SK-N-SH (cell line): ENCODE measurements around the gene SLC18A2. TPM values are rescaled to one million over a fixed set of nuclear protein-coding genes. Genes with fewer than 3 reads are reported as not detected.
A peak's percentile ranks its signal among the peaks of the same experiment; 100 is the strongest.

Experiments
- CTCF ChIA-PET: fragments of 300-600, 350-600 bp; formaldehyde crosslinking; extraction: SDS; loops from one replicate; lab custom pipeline; 2021; lab: Yijun Ruan, JAX
- POLR2A ChIA-PET: fragments of 350-600 bp; sonication (Branson Sonifier 250); formaldehyde crosslinking; extraction: SDS; loops from one replicate; lab custom pipeline; 2020; ENCODE audit warnings: antibody characterized with exemption, inconsistent platforms; lab: Yijun Ruan, JAX
- DNase-seq: peaks from one replicate; pipeline ENCODE4 v3.0.0; 2012
- H2AFZ ChIP-seq: fragments of 200-600 bp; sonication (generic); 2 replicates; pipeline ENCODE4 v1.8.1; 2016; ENCODE audit warnings: antibody characterized with exemption, mild to moderate bottlenecking, low read depth
- H3F3A ChIP-seq: fragments of 200-600 bp; sonication (generic); replicated peaks from 2 replicates; pipeline ENCODE3; 2016; ENCODE audit warnings: antibody characterized with exemption, mild to moderate bottlenecking; ENCODE audit not compliant: insufficient read depth
- H3K27ac ChIP-seq, 2 experiments: fragments of 200-500 bp in 1 of 2; fragments of 200-600 bp in 1 of 2; sonication (Bioruptor generic) in 1 of 2; sonication (generic), shearing (Covaris generic) in 1 of 2; 2 replicates each; pipeline versions ENCODE4 v1.5.1 to v1.6.1; 2014 to 2016; ENCODE audit warnings: low read depth in 2 of 2, inconsistent platforms in 1 of 2, low read length in 1 of 2, mild to moderate bottlenecking in 1 of 2, mixed read lengths in 1 of 2
- H3K27me3 ChIP-seq: fragments of 200-600 bp; sonication (generic), shearing (Covaris generic); 2 replicates; pipeline ENCODE4 v1.6.1; 2016; ENCODE audit warnings: mixed run types; ENCODE audit not compliant: insufficient read depth
- H3K36me3 ChIP-seq, 2 experiments: fragments of 200-500 bp in 1 of 2; fragments of 200-600 bp in 1 of 2; sonication (Bioruptor generic) in 1 of 2; sonication (generic) in 1 of 2; replicated peaks in 1 of 2; 2 replicates each; pipeline versions ENCODE3 to v1.5.1; 2014 to 2016; ENCODE audit warnings: low read length in 1 of 2, mild to moderate bottlenecking in 1 of 2; ENCODE audit not compliant: insufficient read depth in 2 of 2, control insufficient read depth in 1 of 2
- H3K4me1 ChIP-seq, 2 experiments: fragments of 200-500 bp in 1 of 2; fragments of 200-600 bp in 1 of 2; sonication (Bioruptor generic) in 1 of 2; sonication (generic), shearing (Covaris generic) in 1 of 2; 2 replicates each; pipeline versions ENCODE4 v1.5.1 to v1.6.1; 2014 to 2016; ENCODE audit warnings: low read depth in 1 of 2, low read length in 1 of 2, mixed run types in 1 of 2; ENCODE audit not compliant: insufficient read depth in 2 of 2, control insufficient read depth in 1 of 2
- H3K4me2 ChIP-seq: fragments of 200-600 bp; sonication (generic), shearing (Covaris generic); 2 replicates; pipeline ENCODE4 v1.6.1; 2017; ENCODE audit warnings: mixed run types
- H3K4me3 ChIP-seq, 2 experiments: fragments of 200-500 bp in 1 of 2; fragments of 200-600 bp in 1 of 2; sonication (Bioruptor generic) in 1 of 2; sonication (generic), shearing (Covaris generic) in 1 of 2; 2 replicates each; pipeline versions ENCODE4 v1.5.1 to v1.8.1; 2014 to 2016; ENCODE audit warnings: low read depth in 2 of 2, inconsistent platforms in 1 of 2, low read length in 1 of 2, mild to moderate bottlenecking in 1 of 2, mixed read lengths in 1 of 2, moderate library complexity in 1 of 2
- H3K79me2 ChIP-seq: fragments of 200-600 bp; sonication (generic); 2 replicates; pipeline ENCODE4 v1.8.1; 2017; ENCODE audit warnings: mild to moderate bottlenecking; ENCODE audit not compliant: insufficient read depth
- H3K9ac ChIP-seq: fragments of 200-600 bp; sonication (generic); 2 replicates; pipeline ENCODE4 v1.6.1; 2017; ENCODE audit warnings: mixed run types
- H3K9me2 ChIP-seq: fragments of 200-600 bp; sonication (generic); 2 replicates; pipeline ENCODE4 v1.6.1; 2017; ENCODE audit warnings: mixed run types
- H3K9me3 ChIP-seq: fragments of 200-600 bp; sonication (generic); 2 replicates; pipeline ENCODE4 v1.6.1; 2017; ENCODE audit warnings: mixed run types, mild to moderate bottlenecking, moderate library complexity
- H4K20me1 ChIP-seq: fragments of 200-600 bp; sonication (generic); 2 replicates; pipeline ENCODE4 v1.6.1; 2017; ENCODE audit warnings: mild to moderate bottlenecking, mixed run types; ENCODE audit not compliant: insufficient read depth
- CHD2 ChIP-seq: fragments of 150-350 bp; IDR thresholded peaks from 2 replicates; pipeline ENCODE4 v1.6.1; 2018; ENCODE audit warnings: low read length; ENCODE audit not compliant: partially characterized antibody
- CTCF ChIP-seq: fragments of 200-600 bp; sonication (generic); IDR thresholded peaks from 2 replicates; pipeline ENCODE4 v1.6.1; 2017; ENCODE audit warnings: antibody characterized with exemption, mild to moderate bottlenecking, moderate library complexity
- GATA2 ChIP-seq: sonication (generic); formaldehyde crosslinking; IDR thresholded peaks from 2 replicates; pipeline ENCODE4 v1.5.0; 2020; ENCODE audit warnings: mild to moderate bottlenecking, missing genetic modification reagents
- JUND ChIP-seq: IDR thresholded peaks from 2 replicates; pipeline ENCODE4 v1.4.0; 2012
- MEF2A ChIP-seq: IDR thresholded peaks from 2 replicates; pipeline ENCODE4 v1.4.0; 2012; ENCODE audit warnings: low read depth, borderline replicate concordance
- NRF1 ChIP-seq: IDR thresholded peaks from 2 replicates; pipeline ENCODE4 v1.6.1; 2012; ENCODE audit warnings: low read depth, mild to moderate bottlenecking, low read length
- RAD21 ChIP-seq: IDR thresholded peaks from 2 replicates; pipeline ENCODE4 v1.6.1; 2012; ENCODE audit warnings: mild to moderate bottlenecking, low read length
- SMC3 ChIP-seq: IDR thresholded peaks from 2 replicates; pipeline ENCODE4 v1.6.1; 2012; ENCODE audit warnings: low read depth, low read length, improper control_type of control experiment
- USF1 ChIP-seq: IDR thresholded peaks from 2 replicates; pipeline ENCODE4 v1.4.0; 2012; ENCODE audit warnings: low read depth, borderline replicate concordance
- USF2 ChIP-seq: fragments of 150-350 bp; IDR thresholded peaks from 2 replicates; pipeline ENCODE4 v1.6.1; 2017; ENCODE audit warnings: antibody characterized with exemption, low read length, low read depth, borderline replicate concordance
- WGBS: methylation state at CpG from one replicate; pipeline ENCODE4 v1.1.6; 2017; ENCODE audit warnings: low lambda C conversion rate; 5-methylcytosine and 5-hydroxymethylcytosine counted together
- polyA plus RNA-seq, 3 experiments: library from polyadenylated mRNA; depleted of rRNA; stranded (reverse); fragments of >200 nt; gene quantifications; 2 replicates each; pipeline ENCODE4 v1.2.3, GENCODE V29; 2012

The SLC18A2 gene
- polyA plus RNA-seq, 1 of the 3 experiments (the other 2 are of a cell fraction) = not detected

DNA sequence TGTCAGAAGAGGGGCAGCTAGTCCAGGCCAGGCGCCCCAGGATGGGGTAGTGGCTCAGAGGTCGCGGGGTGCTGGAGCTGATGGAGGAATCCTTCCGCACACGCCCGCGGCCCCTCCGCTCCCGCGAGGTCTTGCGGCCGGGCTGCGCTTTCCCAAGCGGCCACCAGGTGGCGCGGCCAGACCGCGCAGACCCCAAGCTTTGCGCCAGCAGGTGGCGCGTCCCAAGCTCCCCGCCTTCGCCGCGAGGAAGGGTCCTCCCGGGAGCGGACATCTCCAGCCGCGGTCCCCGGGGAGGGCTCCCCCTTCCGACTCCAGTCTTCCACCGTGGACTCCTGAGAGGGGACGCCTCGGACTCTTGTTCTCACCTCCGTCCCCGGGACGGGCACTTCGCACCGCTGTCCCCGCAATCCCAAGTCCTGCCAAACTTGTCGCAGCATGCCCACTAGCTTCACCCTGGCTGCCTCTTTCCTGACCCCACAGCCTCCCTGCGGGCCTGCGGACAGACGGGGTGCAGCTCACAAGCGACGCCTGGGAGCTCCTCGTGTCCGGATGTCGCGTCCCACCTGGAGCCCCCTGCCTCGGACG, 24.2 kb upstream of the SLC18A2 start (continued):
- no peak for TF ChIP-seq USF2
- no peak for TF ChIP-seq NRF1
- peak; percentile 90 for TF ChIP-seq RAD21
- no peak for TF ChIP-seq MEF2A
- TF ChIP-seq USF1 = no peak

DNA sequence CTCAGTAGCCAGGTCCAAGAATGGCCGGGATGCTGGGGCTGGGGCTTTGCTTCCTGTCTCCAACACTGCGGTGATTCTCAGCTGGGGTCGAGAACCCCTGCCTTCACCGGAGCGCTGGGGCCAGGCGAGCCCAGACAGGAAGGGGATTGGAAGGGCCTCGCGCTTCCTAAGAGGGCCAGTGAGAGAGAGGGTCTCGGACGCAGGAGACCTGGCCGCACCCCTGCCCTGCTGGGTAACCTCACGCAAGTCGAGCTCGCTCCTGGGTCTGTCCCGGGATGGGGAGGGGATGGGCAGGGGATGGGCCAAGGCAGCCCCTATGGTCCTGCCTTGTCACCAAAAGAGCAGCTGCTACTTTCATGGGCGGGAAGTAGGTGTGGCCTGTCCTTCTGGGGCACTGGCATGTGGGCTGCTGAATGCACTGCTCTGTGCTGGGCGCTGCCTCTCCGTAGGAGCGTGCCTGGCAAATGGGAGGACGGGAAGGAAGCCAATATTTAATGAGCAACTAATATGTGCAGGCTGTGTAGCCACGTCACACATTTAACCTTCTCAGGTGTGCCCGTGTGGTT, 23.6 kb upstream of the SLC18A2 start:
- ChIA-PET POLR2A (interaction anchor here (1.0 kb wide), 1 partner anchor 103 kb away, joined by 4 read pairs; no protein-coding TSS in a partner anchor), CTCF (interaction anchor here (0.7 to 14.2 kb wide), 87 partner anchors 9 to 605 kb away, joined by 3 to 534 read pairs (median 6); partner anchors contain the start of genes KCNK18 and SLC18A2)
- Histone ChIP-seq H3K4me1 (peaks cover 0 to 17% of the 10 kb centered on the region in 2 experiments; a peak in 1 of 4 replicates), H3K79me2 (no peaks in the 10 kb centered on the region), H3K27ac (no peak overlapping the region), H3K9ac (0 out of 2 replicates have a peak overlapping the region, but pooled peaks have one; percentile 25), H3K4me2 (peak overlapping the region; percentile 97), H3K27me3 (no peaks in the 10 kb centered on the region), H2AFZ (peak overlapping the region; percentile 79), H3K4me3 (peak overlapping the region; percentile 59 to 66), H3K36me3 (no peaks in the 10 kb centered on the region), H3K9me2 (no peaks in the 10 kb centered on the region), H3F3A (no peaks in the 10 kb centered on the region), H4K20me1 (no peaks in the 10 kb centered on the region), H3K9me3 (no peaks in the 10 kb centered on the region)
- 52% methylated on average over 15 of the region's 22 CpGs for WGBS
- DNase-seq = no peak
- TF ChIP-seq CTCF (no peak), USF2 (no peak), CHD2 (no peak), NRF1 (no peak), SMC3 (no peak), JUND (no peak), GATA2 (no peak)
